Eye (tissue), 1 donor: ENCODE results near the gene ZMIZ1.
A peak's percentile ranks its signal among the peaks of the same experiment; 100 is the strongest.

Experiments used
- DNase-seq: peaks from one replicate; pipeline ENCODE4 v3.0.0-alpha.2; 2015

The ZMIZ1 gene

GRCh38 chr10:79068562-79069324 is at the start of gene ZMIZ1:
Gene ZMIZ1 (plus strand): TSS chr10:79068966. CDS start chr10:79201633, 132,667 bp downstream.
- DNase-seq, result peak; percentile 96

GRCh38 chr10:79019441-79020014 is 49.2 kb upstream of the ZMIZ1 start:
- no peak for DNase-seq

GRCh38 chr10:79020015-79020491 is 48.7 kb upstream of the ZMIZ1 start:
- DNase-seq, result no peak

- DNase-seq, result no peak
These were observed 48.2 kb upstream of the ZMIZ1 start for GRCh38 chr10:79020605-79021004.

GRCh38 chr10:79021331-79021907 is 47.3 kb upstream of the ZMIZ1 start:
- no peak for DNase-seq

GRCh38 chr10:79021948-79022499 is 46.7 kb upstream of the ZMIZ1 start:
- DNase-seq, result no peak

- DNase-seq, result no peak
These were observed 46.1 kb upstream of the ZMIZ1 start for GRCh38 chr10:79022565-79023230.

GRCh38 chr10:79023240-79024162 is 45.3 kb upstream of the ZMIZ1 start:
- no peak for DNase-seq

- no peak for DNase-seq
These were observed 44.5 kb upstream of the ZMIZ1 start for GRCh38 chr10:79024296-79024695.

GRCh38 chr10:79024720-79025198 is 44.0 kb upstream of the ZMIZ1 start:
- DNase-seq, result no peak

GRCh38 chr10:79025199-79025832 is 43.5 kb upstream of the ZMIZ1 start:
- peak; percentile 81 for DNase-seq

- DNase-seq, result no peak
These were observed 42.4 kb upstream of the ZMIZ1 start for GRCh38 chr10:79026341-79026761.

GRCh38 chr10:79026806-79027146 is 42.0 kb upstream of the ZMIZ1 start:
- no peak for DNase-seq

- DNase-seq, result no peak
These were observed 41.4 kb upstream of the ZMIZ1 start for GRCh38 chr10:79027147-79028055.

GRCh38 chr10:79028056-79028430 is 40.7 kb upstream of the ZMIZ1 start:
- no peak for DNase-seq

GRCh38 chr10:79028451-79029010 is 40.2 kb upstream of the ZMIZ1 start:
- DNase-seq, result no peak

- DNase-seq, result no peak
These were observed 39.0 kb upstream of the ZMIZ1 start for GRCh38 chr10:79029478-79030390.

GRCh38 chr10:79030705-79031104 is 38.1 kb upstream of the ZMIZ1 start:
- no peak for DNase-seq

GRCh38 chr10:79031723-79032122 is 37.0 kb upstream of the ZMIZ1 start:
- no peak for DNase-seq
